GM23248 (cell line): ENCODE data around the gene UFSP1. TPM values are rescaled to one million over a fixed set of nuclear protein-coding genes. Genes with fewer than 3 reads are reported as not detected.
A peak's percentile ranks its signal among the peaks of the same experiment; 100 is the strongest.
"Not testable (repeated sequence)": the region's sequence is repeated elsewhere in the genome, so short reads cannot be mapped to it uniquely, and the experiment has no call there.

ENCODE experiments used
- DNase-seq: peaks from one replicate; pipeline ENCODE4 v3.0.0-alpha.2; 2015
- H2AFZ ChIP-seq: fragments of 200-600 bp; sonication (generic); 2 replicates; pipeline ENCODE4 v1.6.1; 2016; ENCODE audit warnings: antibody characterized with exemption
- H3F3A ChIP-seq: fragments of 200-600 bp; sonication (generic); 2 replicates; pipeline ENCODE4 v1.6.1; 2016; ENCODE audit warnings: mild to moderate bottlenecking, antibody characterized with exemption, mixed run types; ENCODE audit not compliant: insufficient read depth
- H3K27ac ChIP-seq: fragments of 200-600 bp; sonication (generic); 2 replicates; pipeline ENCODE4 v1.5.1; 2016; ENCODE audit warnings: mild to moderate bottlenecking
- H3K27me3 ChIP-seq: fragments of 200-600 bp; sonication (generic); replicated peaks from 2 replicates; pipeline ENCODE4 v1.6.1; 2016; ENCODE audit warnings: mild to moderate bottlenecking; ENCODE audit not compliant: insufficient read depth
- H3K36me3 ChIP-seq: fragments of 200-600 bp; sonication (generic); 2 replicates; pipeline ENCODE4 v1.6.1; 2016; ENCODE audit warnings: low read depth, mild to moderate bottlenecking
- H3K4me1 ChIP-seq: fragments of 200-600 bp; sonication (generic); 2 replicates; pipeline ENCODE4 v1.6.1; 2016; ENCODE audit warnings: mild to moderate bottlenecking; ENCODE audit not compliant: insufficient read depth
- H3K4me2 ChIP-seq: fragments of 200-600 bp; sonication (generic); one replicate; pipeline ENCODE4 v1.6.1; 2016; ENCODE audit warnings: mild to moderate bottlenecking; ENCODE audit not compliant: unreplicated experiment
- H3K4me3 ChIP-seq: fragments of 200-600 bp; sonication (generic); 2 replicates; pipeline ENCODE4 v1.5.1; 2016; ENCODE audit warnings: mild to moderate bottlenecking
- H3K79me2 ChIP-seq: fragments of 200-600 bp; sonication (generic); 2 replicates; pipeline ENCODE4 v1.6.1; 2016; ENCODE audit warnings: mild to moderate bottlenecking; ENCODE audit not compliant: insufficient read depth
- H3K9ac ChIP-seq: fragments of 200-600 bp; sonication (generic); 2 replicates; pipeline ENCODE4 v1.6.1; 2016; ENCODE audit warnings: mild to moderate bottlenecking
- H3K9me2 ChIP-seq: fragments of 200-600 bp; sonication (generic); 2 replicates; pipeline ENCODE4 v1.6.1; 2016; ENCODE audit warnings: mixed run types, mild to moderate bottlenecking, moderate library complexity; ENCODE audit not compliant: insufficient read depth
- H3K9me3 ChIP-seq: fragments of 200-600 bp; sonication (generic); one replicate; pipeline ENCODE4 v1.6.1; 2017; ENCODE audit warnings: low read depth
- H4K20me1 ChIP-seq: fragments of 200-600 bp; sonication (generic); 2 replicates; pipeline ENCODE4 v1.6.0; 2016; ENCODE audit not compliant: insufficient read depth
- EZH2 ChIP-seq: fragments of 200-600 bp; sonication (generic); IDR thresholded peaks from 2 replicates; pipeline ENCODE4 v1.6.1; 2018; ENCODE audit warnings: antibody characterized with exemption, mild to moderate bottlenecking; ENCODE audit not compliant: insufficient read depth, poor library complexity, severe bottlenecking
- EZH2phosphoT487 ChIP-seq: fragments of 200-600 bp; sonication (generic); IDR thresholded peaks from 2 replicates; pipeline ENCODE4 v1.6.1; 2018; ENCODE audit warnings: antibody characterized with exemption, moderate library complexity, mild to moderate bottlenecking, low read depth; ENCODE audit not compliant: insufficient read depth
- WGBS, 2 experiments: methylation state at CpG; one replicate each; pipeline ENCODE4 v1.1.6; 2015 to 2017; ENCODE audit warnings: low lambda C conversion rate in 2 of 2, low coverage in 1 of 2; ENCODE audit errors: missing lambda C conversion rate in 2 of 2; 5-methylcytosine and 5-hydroxymethylcytosine counted together
- in situ Hi-C: fragments of 300-500 bp; cut with MboI; formaldehyde crosslinking; loops from 2 replicates; pipeline ENCODE4 v1.15.0; 2020
- polyA plus RNA-seq: library from polyadenylated mRNA; unstranded; fragments of >200 nt; fragmentation: Nextera tagmentation; extraction: Ambion mirVana; gene quantifications from 2 replicates; pipeline ENCODE4 v1.2.1, GENCODE V29; 2016
- total RNA-seq: library from RNA; depleted of rRNA; stranded (reverse); fragments of >200 nt; shearing (Covaris generic); gene quantifications from 2 replicates; pipeline ENCODE4 v1.2.3, GENCODE V29; 2014; rRNA removed

UFSP1 gene
- total RNA-seq = 6.7 and 9.9 TPM in 2 replicates
- 4.3 and 5.1 TPM in 2 replicates for polyA plus RNA-seq

GRCh38 chr7:100888988-100889750 is at the start of gene UFSP1:
UFSP1 (minus strand) TSS chr7:100889715; CDS start chr7:100889271, 444 bp downstream.
- WGBS, 2 experiments = 7% methylated on average over 47 to 50 of the region's 73 CpGs
- no peak for DNase-seq
- Histone ChIP-seq H3K27me3 (no peaks in the 10 kb centered on the region), H3K27ac (peak within 1 kb of the TSS; percentile 77), H3K9ac (peak within 1 kb of the TSS; percentile 94), H2AFZ (peak within 1 kb of the TSS; percentile 90), H3K4me2 (peak within 1 kb of the TSS; percentile 84), H3K4me1 (peaks cover 11% of the 10 kb centered on the region), H3K4me3 (peak within 1 kb of the TSS; percentile 82), H3F3A (peaks cover 18% of the 10 kb centered on the region; the same call in 1 of the 2 replicates), H3K9me3 (no peaks in the 10 kb centered on the region), H3K9me2 (no peaks in the 10 kb centered on the region), H4K20me1 (no peaks in the 10 kb centered on the region), H3K79me2 (peaks cover 23% of the 10 kb centered on the region), H3K36me3 (peaks cover 25% of the 10 kb centered on the region)
- in situ Hi-C loops = no loop called here
- TF ChIP-seq EZH2phosphoT487 = no peak
- no peak for TF ChIP-seq EZH2

DNA sequence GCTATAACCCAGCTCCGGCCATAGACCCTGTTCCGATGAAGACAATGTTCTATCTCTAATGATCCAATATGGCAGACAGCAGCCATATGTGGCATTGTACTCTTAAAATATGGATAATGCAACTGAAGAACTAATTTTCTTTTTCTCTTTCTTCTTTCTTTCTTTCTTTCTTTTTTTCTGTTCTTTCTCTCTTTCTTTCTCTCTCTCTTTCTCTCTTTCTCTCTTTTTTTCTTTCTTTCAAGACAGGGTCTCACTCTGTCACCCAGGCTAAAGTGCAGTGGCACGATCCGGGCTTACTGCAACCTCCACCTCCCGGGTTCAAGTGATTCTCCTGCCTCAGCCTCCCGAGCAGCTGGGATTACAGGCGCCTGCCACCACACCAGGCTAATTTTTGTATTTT is 46.7 kb upstream of the UFSP1 start:
- H3K27me3 ChIP-seq, H3K4me3 ChIP-seq, H3K9ac ChIP-seq, in situ Hi-C loops, H3K9me3 ChIP-seq, H3K79me2 ChIP-seq, H3K4me1 ChIP-seq, H3K9me2 ChIP-seq, H3K36me3 ChIP-seq, H2AFZ ChIP-seq, H3K4me2 ChIP-seq, H3K27ac ChIP-seq, H3F3A ChIP-seq, DNase-seq, H4K20me1 ChIP-seq: not testable (repeated sequence)
- 43 to 52% methylated on average over 7 of the region's 7 CpGs for WGBS, 2 experiments

- H3K4me3 ChIP-seq, in situ Hi-C loops, H3K79me2 ChIP-seq, DNase-seq, H4K20me1 ChIP-seq, H3K36me3 ChIP-seq, H3K4me2 ChIP-seq, H3K4me1 ChIP-seq, H3K9me3 ChIP-seq, H3K9me2 ChIP-seq, H2AFZ ChIP-seq, H3F3A ChIP-seq, H3K27ac ChIP-seq, H3K9ac ChIP-seq: not testable (repeated sequence)
- H3K27me3 ChIP-seq = peaks cover 13% of the 10 kb centered on the region
- 11 to 13% methylated on average over 2 of the region's 2 CpGs for WGBS, 2 experiments
Measured at GRCh38 chr7:100935381-100935780, 45.9 kb upstream of the UFSP1 start.

- WGBS, 2 experiments = 44 to 47% methylated on average over 4 of the region's 4 CpGs
- H3K27me3 ChIP-seq = peaks cover 30% of the 10 kb centered on the region
- DNase-seq = no peak
- no peak overlapping the region for H2AFZ ChIP-seq
- no peak overlapping the region for H3K4me3 ChIP-seq
- TF ChIP-seq EZH2 (no peak), EZH2phosphoT487 (no peak)
- H3K9me2 ChIP-seq = no peaks in the 10 kb centered on the region
- no peaks in the 10 kb centered on the region for H3F3A ChIP-seq
- no peak overlapping the region for H3K4me2 ChIP-seq
- no peaks in the 10 kb centered on the region for H3K79me2 ChIP-seq
- H4K20me1 ChIP-seq = no peaks in the 10 kb centered on the region
- in situ Hi-C loops = no loop called here
- no peaks in the 10 kb centered on the region for H3K4me1 ChIP-seq
- H3K36me3 ChIP-seq = no peaks in the 10 kb centered on the region
- H3K27ac ChIP-seq = no peak overlapping the region
- no peak overlapping the region for H3K9ac ChIP-seq
- no peaks in the 10 kb centered on the region for H3K9me3 ChIP-seq
Measured at GRCh38 chr7:100933734-100934133, 44.2 kb upstream of the UFSP1 start.

DNA sequence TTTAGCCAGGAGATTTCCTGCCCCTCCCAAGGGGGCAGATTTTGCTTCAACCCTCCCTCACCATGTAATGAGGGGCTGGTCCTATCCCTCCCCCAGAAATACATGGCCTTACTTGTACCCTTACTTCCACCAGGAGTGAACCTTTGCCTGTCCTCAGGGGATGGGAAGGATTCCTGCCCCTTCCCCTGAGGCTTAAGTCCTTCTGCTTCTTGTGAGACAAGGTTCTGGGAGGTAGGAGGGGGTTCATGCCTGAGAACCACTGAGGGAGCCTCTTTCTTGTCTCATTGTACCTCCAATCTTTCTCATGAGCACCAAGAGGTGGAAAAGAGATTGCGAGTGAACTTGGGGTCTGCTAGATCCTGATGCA is 40.3 kb upstream of the UFSP1 start:
- Histone ChIP-seq H4K20me1 (no peaks in the 10 kb centered on the region), H3K9ac (no peak overlapping the region), H3K4me1 (no peaks in the 10 kb centered on the region), H2AFZ (no peak overlapping the region), H3K4me3 (no peak overlapping the region), H3K9me2 (no peaks in the 10 kb centered on the region), H3K79me2 (no peaks in the 10 kb centered on the region), H3K4me2 (no peak overlapping the region), H3K36me3 (no peaks in the 10 kb centered on the region), H3K27ac (no peak overlapping the region), H3F3A (no peaks in the 10 kb centered on the region), H3K9me3 (no peaks in the 10 kb centered on the region), H3K27me3 (peaks cover 28% of the 10 kb centered on the region)
- TF ChIP-seq EZH2phosphoT487 = no peak
- TF ChIP-seq EZH2 = no peak
- in situ Hi-C loops = no loop called here
- DNase-seq = no peak
- 5 to 16% methylated on average over 1 of the region's 1 CpG for WGBS, 2 experiments

DNA sequence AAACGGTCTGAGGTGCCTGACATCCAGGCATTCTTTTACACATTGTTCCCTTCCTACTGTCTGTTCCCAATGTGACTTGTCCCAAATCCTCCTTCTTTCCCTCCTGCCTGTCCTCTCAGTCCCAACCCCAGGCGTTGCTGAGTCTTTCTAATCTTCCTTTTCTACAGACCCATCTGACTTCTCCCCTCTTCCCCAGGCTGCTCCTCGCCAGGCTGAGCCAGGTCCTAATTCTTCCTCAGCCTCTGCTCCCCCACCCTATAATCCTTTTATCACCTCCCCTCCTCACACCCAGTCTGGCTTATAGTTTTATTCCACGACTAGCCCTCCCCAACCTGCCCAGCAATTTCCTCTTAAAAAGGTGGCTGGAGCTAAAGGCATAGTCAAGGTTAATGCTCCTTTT is 34.1 kb upstream of the UFSP1 start:
- H3K27ac ChIP-seq, H3K79me2 ChIP-seq, H3K4me3 ChIP-seq, H3K4me2 ChIP-seq, H3K27me3 ChIP-seq, H3K9ac ChIP-seq, H2AFZ ChIP-seq, H3K4me1 ChIP-seq, H4K20me1 ChIP-seq, in situ Hi-C loops, DNase-seq, H3K36me3 ChIP-seq, H3K9me3 ChIP-seq, H3K9me2 ChIP-seq, H3F3A ChIP-seq: not testable (repeated sequence)
- 0 to 8% methylated on average over 4 of the region's 4 CpGs for WGBS, 2 experiments
